ENCODE data around the gene XPNPEP2.

XPNPEP2 gene, protein sequence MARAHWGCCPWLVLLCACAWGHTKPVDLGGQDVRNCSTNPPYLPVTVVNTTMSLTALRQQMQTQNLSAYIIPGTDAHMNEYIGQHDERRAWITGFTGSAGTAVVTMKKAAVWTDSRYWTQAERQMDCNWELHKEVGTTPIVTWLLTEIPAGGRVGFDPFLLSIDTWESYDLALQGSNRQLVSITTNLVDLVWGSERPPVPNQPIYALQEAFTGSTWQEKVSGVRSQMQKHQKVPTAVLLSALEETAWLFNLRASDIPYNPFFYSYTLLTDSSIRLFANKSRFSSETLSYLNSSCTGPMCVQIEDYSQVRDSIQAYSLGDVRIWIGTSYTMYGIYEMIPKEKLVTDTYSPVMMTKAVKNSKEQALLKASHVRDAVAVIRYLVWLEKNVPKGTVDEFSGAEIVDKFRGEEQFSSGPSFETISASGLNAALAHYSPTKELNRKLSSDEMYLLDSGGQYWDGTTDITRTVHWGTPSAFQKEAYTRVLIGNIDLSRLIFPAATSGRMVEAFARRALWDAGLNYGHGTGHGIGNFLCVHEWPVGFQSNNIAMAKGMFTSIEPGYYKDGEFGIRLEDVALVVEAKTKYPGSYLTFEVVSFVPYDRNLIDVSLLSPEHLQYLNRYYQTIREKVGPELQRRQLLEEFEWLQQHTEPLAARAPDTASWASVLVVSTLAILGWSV

DNA sequence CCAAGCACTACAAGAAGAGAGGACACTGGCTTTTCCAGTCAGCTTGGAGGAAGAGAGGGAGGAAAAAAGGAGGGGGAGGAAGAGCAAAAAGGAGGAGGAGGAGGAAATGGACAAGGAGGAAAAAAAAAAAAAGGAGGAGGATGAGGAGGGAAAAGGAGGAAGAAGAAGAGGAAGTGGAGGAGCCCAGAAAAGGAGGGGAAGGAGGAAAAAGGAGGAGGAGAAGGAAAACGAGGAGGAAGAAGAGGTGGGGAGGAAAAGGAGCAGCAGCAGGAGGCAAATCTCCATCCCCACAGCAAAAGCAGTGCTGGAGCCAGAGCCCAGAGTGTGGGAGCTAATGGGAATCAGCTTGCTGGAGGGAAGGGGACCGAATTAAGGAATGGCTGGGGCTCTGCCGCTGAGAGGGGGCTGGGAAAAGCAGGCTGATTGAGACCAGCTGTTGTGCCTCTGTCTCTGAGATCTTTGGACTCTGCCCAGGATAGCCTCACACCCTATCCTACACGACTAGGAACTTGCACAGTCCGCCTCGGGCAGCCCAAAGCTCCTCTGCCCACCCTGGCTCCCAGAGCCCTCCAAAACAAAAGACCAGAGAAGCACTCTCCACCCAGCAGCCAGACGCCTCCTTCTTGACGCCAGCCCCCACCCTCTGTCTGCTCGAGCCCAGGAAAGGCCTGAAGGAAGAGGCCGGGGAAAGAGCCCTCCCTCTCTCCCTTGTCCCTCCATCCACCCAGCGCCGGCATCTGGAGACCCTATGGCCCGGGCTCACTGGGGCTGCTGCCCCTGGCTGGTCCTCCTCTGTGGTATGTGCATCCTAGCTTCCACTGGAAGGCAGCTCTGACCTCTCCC lies at the start of gene XPNPEP2:
Gene XPNPEP2 (plus strand): TSS at position 514 of the 843 bp plus-strand sequence. CDS start 235 bp downstream, at position 749.
- no peak for DNase-seq

DNA sequence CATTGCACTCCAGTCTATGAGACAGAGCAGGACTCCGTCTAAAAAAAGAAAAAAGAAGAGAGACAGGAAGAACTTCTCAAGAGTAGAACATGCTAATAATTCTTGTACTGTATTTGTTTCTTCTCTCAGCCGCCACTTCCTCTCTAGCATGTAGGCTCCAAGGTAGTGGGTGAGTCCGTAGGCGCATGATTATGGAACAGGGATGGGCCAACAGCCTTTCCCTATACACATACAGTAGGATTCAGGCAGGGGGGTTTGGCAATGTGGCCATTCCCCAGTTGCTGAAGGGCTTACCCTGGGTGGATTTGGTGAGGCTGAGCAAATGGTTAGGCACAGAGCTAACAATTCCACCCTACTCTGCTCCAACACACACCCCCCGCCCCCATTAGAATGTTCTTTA lies 49.0 kb upstream of the XPNPEP2 start:
- no peak for DNase-seq

DNA sequence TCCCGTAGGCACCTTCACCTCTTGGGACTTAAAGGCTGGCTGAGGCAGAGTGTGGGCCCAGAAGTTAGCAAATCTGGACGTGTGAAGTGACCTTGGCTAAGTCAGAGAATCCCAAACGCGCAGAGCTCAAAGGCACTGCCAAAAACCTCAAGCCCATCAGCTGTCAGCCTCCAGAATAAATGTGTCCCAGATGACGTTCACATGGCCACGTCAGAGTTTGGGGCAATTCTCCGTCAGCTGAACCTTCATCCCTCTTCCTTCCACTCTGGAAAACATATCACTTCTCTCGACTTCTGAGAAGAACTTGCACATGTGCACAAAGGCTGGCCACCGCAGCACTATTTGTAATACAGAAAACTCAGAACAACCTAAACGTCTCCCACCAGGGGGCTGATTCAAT lies 48.3 kb upstream of the XPNPEP2 start:
- no peak for DNase-seq

DNA sequence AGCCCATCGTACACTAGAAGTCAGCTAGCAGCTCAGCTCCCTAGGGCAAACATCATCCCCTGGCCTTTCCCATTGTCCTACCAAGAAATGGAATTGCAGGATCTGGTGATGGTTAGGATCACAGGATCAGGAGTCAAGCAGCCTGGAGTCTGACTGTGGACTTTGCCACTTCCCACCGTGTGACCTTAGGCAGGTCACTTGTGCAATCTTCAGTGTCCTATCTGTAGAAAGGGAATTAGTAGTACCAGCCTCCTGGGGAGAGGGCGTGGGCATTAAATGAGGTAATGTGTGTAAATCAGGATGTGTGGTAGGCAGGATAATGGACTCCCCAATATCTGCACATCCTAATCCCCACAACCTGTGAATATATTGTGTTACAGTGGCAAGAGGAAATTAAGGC lies 45.4 kb upstream of the XPNPEP2 start:
- DNase-seq: no peak

DNA sequence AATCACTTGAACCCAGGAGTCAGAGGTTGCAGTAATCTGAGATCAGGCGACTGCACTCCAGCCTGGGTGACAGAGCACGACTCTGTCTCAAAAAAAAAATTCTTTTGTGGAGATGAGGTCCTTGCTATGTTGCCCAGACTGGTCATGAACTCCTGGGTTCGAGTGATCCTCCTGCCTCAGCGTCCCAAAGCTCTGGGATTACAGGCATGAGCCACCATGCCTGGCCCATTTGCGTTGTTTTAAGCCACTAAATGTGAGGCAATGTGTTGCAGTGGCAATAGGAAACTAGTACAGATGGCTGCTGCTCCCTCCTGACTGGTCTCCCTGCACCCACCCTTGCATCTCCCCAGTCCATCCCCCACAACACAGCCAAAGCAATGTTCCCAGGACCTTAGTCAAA lies 44.0 kb upstream of the XPNPEP2 start:
- DNase-seq: no peak

DNA sequence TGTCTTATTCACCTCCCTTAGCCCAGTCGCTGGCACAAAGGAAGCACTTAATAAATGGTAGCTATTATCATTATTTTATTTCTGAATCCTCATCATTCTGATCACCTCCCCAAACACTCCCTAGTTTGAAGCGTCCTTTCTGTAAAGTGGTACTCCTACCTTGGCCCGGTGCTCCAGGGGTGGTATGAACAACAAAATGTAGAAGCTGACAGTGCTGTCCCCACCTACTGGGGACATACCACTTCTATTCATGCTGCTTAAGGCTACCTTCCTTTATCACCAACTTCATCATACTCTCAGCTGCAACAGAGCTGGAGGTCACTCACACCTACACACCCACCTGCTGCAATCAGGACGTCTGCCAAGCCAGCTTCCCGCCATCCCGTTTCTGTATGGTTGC lies 43.2 kb upstream of the XPNPEP2 start:
- DNase-seq: no peak

DNA sequence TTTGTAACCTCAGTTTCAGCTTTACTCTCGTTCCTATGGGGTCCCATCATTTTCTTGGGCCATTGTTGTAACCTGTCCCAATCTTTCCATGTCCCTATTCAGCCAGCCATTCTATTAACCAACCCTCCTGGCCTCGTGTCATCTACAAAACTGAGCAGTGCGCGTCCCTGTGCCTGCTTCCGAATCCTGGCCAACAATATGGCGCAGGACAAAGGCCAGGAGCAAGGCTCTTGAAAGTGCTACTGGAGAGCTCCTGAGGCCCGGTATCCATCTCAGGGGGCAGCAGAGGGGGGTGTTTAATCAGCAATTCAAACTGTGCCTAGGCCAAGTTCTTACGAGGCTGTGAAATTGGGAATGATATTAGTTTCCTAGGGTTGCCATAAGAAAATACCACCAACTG lies 42.8 kb upstream of the XPNPEP2 start:
- DNase-seq: no peak

DNA sequence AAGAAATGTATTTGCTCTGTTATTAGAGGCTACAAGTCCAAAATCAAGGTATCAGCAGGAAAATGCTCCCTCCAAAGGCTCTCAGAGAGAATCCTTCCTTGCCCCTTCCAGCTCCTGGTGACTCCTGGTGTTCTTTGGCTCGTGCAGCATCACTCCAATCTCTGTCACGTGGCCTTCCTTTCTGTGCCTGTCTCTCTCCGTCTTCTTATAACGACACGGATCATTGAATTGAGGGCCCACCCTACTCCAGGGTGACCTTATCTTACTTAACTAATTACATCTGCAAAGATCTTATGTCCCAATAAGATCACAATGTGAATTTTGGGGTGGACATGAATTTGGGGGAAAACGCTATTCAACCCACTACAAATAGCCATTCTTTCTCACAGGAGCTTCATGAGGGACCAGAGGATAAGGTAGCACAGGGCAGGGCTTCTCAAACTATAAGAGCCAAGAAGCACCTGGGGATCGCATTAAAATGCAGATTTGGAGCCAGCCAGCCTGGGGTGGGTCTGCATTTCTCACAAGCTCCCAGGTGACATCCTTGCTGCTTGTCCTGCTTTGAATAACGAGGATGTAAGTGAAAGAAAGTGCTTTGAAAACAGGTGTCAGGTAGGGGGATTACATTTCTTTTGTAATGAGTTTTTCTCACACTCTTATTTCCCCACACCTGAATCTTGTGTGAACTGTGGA lies 42.2 kb upstream of the XPNPEP2 start:
- DNase-seq: no peak

DNA sequence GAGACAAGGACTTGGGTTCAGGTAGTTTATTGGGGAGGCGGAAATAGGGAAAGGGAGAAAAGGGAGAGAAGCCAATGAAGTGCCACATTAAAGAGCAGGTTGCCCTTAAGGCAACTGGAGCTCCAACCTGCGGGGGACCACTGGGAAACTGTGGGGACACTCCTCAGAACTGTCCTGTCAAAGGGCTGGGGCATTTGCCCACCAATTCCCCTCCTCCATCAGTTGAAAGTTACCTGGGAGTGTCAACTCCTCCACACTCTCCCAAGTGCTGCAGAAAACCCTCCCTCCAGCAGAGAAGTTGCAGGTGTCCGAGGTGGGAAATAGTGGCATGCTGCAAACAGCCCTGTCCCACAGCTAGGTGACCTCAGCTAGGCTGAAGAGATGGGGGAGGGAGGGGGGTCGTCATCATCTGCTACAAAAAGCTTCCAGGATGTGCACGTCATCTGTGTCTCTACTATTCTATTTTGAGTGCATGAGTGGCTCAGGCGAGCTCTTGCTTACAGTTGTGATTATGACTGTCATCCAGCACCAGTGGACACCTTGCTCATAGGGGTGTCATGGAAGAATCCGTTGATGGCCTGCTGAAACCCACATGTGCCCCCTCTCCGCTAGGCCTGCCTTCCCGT lies 41.5 kb upstream of the XPNPEP2 start:
- no peak for DNase-seq

DNA sequence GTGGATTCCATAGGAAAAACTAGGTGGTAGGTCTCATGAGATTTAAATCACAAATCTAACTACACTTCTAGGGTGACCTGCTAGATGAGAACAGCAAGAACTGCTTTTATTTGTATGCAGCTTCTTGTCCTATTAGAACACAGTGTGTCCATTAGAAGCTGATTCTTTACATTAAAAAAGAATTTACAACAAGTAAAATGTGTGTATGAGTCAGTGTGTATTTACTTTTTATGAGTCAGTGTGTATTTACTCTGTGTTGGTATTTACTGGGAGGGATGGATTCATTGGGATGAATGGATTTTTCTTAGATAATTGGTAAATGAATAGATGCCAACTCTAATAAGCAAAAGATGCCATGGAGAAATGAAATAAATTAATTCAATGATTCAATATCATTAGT lies 40.6 kb upstream of the XPNPEP2 start:
- DNase-seq: no peak

DNA sequence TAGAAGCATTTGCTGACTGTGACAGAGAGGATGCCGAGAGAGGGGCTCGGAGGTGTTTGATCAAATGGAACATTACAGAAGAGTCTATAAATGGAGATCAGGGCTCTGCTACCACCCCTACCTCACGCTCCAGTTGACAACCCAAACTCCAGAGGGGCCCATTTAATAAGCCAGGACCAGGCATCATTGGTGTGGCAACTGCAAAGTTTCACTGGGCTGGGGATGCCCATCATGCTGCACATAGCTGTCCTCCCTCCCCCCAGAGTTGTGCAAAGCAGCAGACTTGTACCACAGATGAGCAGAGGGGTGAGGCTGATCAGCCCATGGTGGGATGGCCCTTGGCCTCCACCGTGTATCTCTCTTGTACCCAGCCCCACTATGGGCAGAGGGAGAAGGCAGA lies 38.2 kb upstream of the XPNPEP2 start:
- no peak for DNase-seq

DNA sequence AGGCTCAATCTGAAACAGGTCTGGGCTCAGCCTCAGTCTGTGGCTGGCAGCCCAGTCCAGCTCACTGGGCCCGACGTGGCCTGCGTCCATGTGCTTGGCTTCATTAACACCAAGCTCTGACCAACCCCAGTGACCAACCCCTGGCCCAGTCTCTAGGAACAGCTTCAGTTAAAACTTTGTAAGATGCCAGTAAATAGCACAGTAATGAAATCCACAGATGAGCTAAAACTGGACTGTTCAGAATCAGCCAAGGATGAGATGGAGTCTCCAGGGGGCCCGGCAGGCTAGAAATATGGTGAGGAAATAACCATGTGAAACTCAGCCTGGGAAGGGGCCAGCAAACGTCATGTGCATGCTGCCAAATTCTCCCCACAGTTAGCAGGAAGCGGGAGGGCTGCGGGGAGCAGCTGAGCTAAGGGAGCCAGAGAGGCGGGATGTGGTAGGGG lies 37.1 kb upstream of the XPNPEP2 start:
- DNase-seq: no peak

DNA sequence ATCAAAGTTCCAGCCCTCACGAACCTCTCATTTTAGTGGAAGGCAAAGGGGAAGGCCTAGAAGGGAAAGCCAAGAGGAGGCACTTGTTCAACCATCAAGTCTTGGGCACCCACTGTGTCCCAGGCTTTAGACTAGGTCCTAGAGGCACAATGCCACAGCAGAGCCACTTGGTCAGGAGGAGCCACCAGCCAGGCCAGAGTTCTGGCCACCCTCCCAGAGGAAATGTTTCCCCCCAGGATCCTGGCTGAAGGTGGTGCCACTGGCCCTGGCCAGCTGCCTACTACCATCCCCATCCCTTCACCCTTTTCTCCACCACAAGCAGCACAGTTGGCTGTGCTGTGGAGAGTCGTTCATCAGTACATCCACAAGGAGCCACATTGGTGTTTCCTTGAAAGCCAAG lies 34.3 kb upstream of the XPNPEP2 start:
- no peak for DNase-seq

DNA sequence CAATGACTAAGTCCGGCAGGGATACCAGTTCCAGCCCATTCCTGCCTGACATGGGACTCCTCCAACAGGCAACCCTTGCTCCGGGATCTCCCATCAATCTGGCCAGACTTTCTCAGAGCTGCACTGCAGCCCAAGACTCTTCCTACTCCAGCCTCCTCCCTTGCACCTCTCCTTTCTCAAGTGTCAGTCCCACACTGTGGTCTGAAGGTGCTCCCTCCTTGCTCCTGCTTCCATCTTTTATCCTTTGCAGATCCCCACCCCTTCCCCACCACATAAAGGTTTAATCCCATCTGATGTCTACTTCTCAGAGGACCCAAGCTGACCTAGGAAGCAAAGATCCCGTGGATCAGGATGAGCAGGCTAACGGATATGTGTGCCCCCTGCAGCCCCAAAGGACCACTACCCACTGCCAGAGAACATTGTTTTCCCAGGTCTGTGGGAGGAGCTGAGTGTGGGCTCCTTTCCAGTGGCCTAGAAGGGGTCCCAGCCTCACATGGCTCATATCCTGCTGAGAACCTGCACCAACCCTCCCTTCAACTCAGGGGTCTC lies 33.3 kb upstream of the XPNPEP2 start:
- no peak for DNase-seq

DNA sequence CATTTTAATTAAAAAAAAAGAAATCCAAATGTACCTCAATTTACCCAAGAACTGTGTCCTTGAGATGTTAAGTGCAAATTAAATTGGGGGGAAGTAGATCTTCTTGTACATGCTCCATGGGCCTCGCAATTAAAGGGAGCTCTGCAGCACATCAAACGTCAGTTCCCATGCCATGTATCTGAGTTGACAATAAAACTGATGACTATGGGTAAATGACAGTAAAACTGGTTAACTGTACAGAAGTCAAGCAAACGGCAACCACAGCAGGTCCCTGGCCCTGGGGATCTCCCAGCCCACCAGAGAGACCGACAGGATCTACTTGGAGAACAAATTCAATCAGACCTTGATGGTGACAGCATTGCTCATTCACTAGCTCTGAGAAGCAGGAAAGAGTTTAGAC lies 32.8 kb upstream of the XPNPEP2 start:
- DNase-seq: no peak

DNA sequence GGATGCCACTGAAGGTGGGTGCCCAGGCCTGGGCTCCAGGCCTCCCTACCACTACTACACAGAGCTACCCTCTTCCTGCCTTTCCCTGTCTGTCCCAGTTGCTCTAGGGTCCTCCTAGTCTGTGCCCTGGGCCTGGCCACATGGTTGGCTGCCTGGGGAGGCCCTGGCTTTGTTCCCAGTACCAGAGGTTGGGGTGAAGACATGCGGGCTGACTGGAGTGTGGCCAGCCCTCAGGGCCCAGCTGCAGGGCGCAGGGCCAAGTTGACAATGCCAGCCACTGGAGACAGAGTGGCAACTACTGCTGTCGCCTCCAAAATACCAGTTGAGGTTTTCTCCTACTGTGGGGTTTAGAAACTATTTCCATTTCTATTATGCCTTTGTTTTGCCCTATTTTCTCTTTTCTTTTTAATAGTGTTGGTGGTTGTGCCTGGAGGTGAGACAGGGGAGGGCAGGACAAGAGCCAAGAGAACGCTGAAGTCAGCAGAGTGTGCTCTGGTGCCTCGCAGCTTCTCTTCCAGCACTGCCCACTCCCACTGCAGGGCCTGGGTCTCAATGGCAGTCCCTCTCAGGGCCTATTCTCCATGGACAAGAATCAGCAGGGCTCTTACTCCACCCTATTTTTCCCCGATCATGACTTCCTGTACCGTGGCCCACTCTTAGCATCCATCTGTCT lies 32.2 kb upstream of the XPNPEP2 start:
- no peak for DNase-seq

DNA sequence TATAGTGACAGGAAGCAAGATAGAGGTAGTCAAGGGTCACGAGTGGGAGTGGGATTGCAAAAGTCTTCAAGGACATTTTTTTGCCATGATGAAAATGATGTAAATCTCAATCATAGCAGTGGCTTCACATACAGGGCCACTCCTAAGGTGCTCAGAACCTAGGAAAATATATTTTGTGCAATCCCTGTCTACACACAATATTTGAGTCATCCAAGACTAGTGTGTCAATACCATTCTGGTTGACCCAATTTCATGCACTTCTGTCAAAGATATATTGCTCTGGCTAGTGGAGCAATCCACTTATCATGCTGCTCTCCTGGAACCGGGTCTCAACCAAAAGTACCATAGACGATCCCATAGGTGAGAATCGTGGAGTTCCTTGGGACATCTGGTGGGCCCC lies 24.2 kb upstream of the XPNPEP2 start:
- DNase-seq: no peak

DNA sequence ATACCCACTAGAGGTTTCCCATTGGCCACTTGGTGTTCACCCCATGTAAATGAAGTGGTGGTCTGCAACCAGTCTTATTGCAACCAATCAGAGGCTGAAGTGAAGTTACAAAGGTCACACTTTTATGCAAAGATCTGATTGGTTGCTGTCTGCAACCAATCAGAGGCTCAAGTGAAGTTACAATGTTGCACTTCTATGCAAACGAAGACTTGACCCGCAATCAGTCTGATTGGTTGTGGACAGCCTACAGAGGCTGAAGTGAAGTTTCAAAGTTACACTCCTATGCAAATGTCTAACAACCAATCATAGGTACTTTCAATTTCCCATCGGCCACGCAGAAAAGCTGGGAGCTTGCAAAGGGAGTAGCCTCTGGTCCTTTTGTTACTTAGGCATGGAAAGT lies 22.3 kb upstream of the XPNPEP2 start:
- DNase-seq: no peak

DNA sequence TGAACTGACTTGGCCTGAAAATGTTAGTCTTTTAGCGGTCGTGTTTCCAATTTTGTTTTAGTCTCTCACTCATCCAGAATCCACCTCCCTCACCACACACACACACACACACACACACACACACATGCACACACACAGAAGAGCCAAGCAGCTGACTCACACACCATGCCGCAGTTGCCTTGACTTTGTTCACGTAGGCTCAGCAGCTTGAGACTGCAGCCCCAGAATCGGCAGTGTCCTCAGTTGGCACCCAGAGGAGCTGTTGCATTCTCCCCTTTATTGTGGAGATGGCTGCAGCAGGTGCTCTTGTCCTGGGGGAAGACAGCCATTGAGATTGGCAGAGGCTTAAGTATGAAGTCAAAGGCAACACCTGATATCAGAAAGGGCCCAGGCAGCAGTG lies 20.9 kb upstream of the XPNPEP2 start:
- no peak for DNase-seq

DNA sequence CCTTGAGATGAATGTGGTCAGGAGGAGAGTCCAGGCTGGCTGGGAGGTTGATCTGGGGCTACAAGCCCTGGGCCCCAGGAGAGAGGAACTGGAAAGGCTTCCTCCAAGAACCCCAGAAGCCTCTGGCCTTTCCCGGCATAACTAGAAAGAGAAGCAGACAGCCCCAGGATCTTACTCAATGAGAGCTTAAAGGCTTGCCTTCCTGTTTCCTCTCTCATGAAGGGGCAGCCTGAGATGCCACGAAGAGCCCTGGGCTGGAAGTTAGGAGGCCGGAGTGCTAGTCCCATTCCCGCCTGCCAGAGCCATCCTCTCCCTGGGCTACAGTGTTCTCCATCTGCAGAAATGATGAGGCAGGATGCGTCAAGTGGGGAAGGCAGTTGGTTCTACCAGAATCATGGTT lies 20.1 kb upstream of the XPNPEP2 start:
- no peak for DNase-seq

DNA sequence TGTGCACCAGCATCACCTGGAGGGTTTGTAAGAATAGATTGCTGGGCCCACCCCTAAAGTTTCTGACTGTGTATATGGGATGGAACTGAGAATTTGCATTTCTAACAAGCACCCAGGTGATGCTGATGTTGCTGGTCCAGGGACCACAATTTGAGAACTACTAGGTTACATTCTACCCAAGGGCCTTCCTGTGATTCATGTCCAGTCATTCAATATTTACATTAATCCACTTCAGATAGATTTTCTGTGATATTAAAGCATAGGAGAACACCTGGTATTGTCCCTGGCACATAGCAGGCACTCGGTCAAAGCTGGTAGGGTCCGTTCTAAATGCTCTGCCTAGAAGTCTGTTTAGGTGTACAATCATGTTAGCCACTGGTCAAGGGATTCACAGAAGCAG lies 19.5 kb upstream of the XPNPEP2 start:
- no peak for DNase-seq

All from SIG-M5 (cell line).